PC-9 (cell line): ENCODE measurements around the gene IMMP2L.

Experiments used
- EZH2 ChIP-seq: fragments of 200-600 bp; sonication (generic); IDR thresholded peaks from 2 replicates; pipeline ENCODE4 v1.8.0; 2017; ENCODE audit warnings: antibody characterized with exemption, low read depth
- TF ChIP-seq, protein P1 (sequence below): fragments of 200-600 bp; sonication (generic); conservative IDR thresholded peaks from 2 replicates; pipeline ENCODE4 v1.6.1; 2017; ENCODE audit warnings: mixed run types, antibody characterized with exemption, mild to moderate bottlenecking, moderate library complexity

DNA sequence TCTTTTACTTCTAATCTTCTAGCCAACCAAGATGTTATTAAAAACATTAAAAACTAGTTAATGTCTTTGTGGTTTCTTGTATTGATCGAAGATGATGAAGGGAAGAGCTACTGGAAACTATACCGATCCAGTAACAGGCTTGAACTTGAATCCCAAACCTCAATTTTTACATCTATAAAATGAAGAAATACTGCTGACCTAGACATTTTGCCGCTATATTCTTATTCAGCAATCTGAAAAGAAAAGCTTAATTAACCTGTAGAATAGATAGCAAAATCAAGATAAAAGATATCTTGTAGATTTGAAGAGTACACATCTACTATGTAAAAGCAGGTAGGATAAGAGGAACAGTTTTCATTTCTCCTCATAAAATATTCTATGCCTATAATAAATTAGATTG is 797.4 kb downstream of the IMMP2L start:
- no peak for TF ChIP-seq EZH2
- TF ChIP-seq, protein P1, sequence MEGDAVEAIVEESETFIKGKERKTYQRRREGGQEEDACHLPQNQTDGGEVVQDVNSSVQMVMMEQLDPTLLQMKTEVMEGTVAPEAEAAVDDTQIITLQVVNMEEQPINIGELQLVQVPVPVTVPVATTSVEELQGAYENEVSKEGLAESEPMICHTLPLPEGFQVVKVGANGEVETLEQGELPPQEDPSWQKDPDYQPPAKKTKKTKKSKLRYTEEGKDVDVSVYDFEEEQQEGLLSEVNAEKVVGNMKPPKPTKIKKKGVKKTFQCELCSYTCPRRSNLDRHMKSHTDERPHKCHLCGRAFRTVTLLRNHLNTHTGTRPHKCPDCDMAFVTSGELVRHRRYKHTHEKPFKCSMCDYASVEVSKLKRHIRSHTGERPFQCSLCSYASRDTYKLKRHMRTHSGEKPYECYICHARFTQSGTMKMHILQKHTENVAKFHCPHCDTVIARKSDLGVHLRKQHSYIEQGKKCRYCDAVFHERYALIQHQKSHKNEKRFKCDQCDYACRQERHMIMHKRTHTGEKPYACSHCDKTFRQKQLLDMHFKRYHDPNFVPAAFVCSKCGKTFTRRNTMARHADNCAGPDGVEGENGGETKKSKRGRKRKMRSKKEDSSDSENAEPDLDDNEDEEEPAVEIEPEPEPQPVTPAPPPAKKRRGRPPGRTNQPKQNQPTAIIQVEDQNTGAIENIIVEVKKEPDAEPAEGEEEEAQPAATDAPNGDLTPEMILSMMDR = no peak
